PC-9 (cell line): ENCODE data around the gene PLEKHJ1. TPM values are rescaled to one million over a fixed set of nuclear protein-coding genes. Genes with fewer than 3 reads are reported as not detected.
A peak's percentile ranks its signal among the peaks of the same experiment; 100 is the strongest.

Experiments
- BruUV-seq: library from RNA; stranded (reverse); fragments of 400-500 nt; replicated peaks from 2 replicates; lab custom pipeline; 2021; lab: Mats Ljungman, UMichigan
- CTCF ChIA-PET: fragments of 300-600 bp; sonication (Branson Sonifier 250); formaldehyde crosslinking; loops from one replicate; lab custom pipeline; 2022; ENCODE audit warnings: antibody characterized with exemption; lab: Charles Lee
- POLR2A ChIA-PET: fragments of 300-600 bp; sonication (Branson Sonifier 250); formaldehyde crosslinking; loops from one replicate; lab custom pipeline; 2022; ENCODE audit warnings: antibody characterized with exemption; ENCODE audit not compliant: unreplicated experiment; lab: Charles Lee
- DNase-seq, 2 experiments: peaks; one replicate each; pipeline versions ENCODE4 v3.0.0 to v3.0.0-alpha.2; 2015 to 2022; ENCODE audit warnings: mixed read lengths in 1 of 2
- H2AFZ ChIP-seq: fragments of 200-600 bp; sonication (generic); 2 replicates; pipeline ENCODE4 v1.8.1; 2017; ENCODE audit warnings: antibody characterized with exemption
- H3F3A ChIP-seq: fragments of 200-600 bp; sonication (generic); 2 replicates; pipeline ENCODE4 v1.8.1; 2017; ENCODE audit warnings: antibody characterized with exemption, mild to moderate bottlenecking, low read depth; ENCODE audit not compliant: insufficient read depth
- H3K27ac ChIP-seq: fragments of 200-600 bp; sonication (generic); 2 replicates; pipeline ENCODE4 v1.6.1; 2016; ENCODE audit warnings: mixed run types
- H3K27me3 ChIP-seq: fragments of 200-600 bp; sonication (generic); 2 replicates; pipeline ENCODE4 v1.6.1; 2016; ENCODE audit warnings: low read depth, mixed run types; ENCODE audit not compliant: insufficient read depth
- H3K36me3 ChIP-seq: fragments of 200-600 bp; sonication (generic); 2 replicates; pipeline ENCODE4 v1.6.1; 2016; ENCODE audit warnings: low read depth, mixed run types
- H3K4me1 ChIP-seq: fragments of 200-600 bp; sonication (generic); replicated peaks from 2 replicates; pipeline ENCODE4 v1.6.1; 2016; ENCODE audit warnings: mixed run types; ENCODE audit not compliant: insufficient read depth
- H3K4me2 ChIP-seq: fragments of 200-600 bp; sonication (generic); 2 replicates; pipeline ENCODE4 v1.6.1; 2017; ENCODE audit warnings: mixed run types
- H3K4me3 ChIP-seq: fragments of 200-600 bp; sonication (generic); 2 replicates; pipeline ENCODE4 v1.6.1; 2016; ENCODE audit warnings: mixed run types
- H3K79me2 ChIP-seq: fragments of 200-600 bp; sonication (generic); 2 replicates; pipeline ENCODE4 v1.6.1; 2017; ENCODE audit warnings: low read depth, mixed run types
- H3K9me2 ChIP-seq: fragments of 200-600 bp; sonication (generic); 2 replicates; pipeline ENCODE4 v1.8.1; 2017; ENCODE audit warnings: mild to moderate bottlenecking; ENCODE audit not compliant: insufficient read depth
- H3K9me3 ChIP-seq: fragments of 200-600 bp; sonication (generic); 2 replicates; pipeline ENCODE4 v1.8.1; 2016; ENCODE audit warnings: low read depth; ENCODE audit not compliant: insufficient read depth
- H4K20me1 ChIP-seq: fragments of 200-600 bp; sonication (generic); 2 replicates; pipeline ENCODE4 v1.8.1; 2017; ENCODE audit not compliant: insufficient read depth
- EZH2 ChIP-seq: fragments of 200-600 bp; sonication (generic); IDR thresholded peaks from 2 replicates; pipeline ENCODE4 v1.8.0; 2017; ENCODE audit warnings: antibody characterized with exemption, low read depth
- intact Hi-C: fragments of 100-400 bp; cut with micrococcal nuclease; formaldehyde crosslinking; loops from one replicate; pipeline ENCODE4 v1.10.0; 2022; ENCODE audit not compliant: unreplicated experiment
- total RNA-seq: library from RNA; stranded (reverse); gene quantifications from 2 replicates; pipeline ENCODE4 v1.2.3, GENCODE V29; 2021
- TF ChIP-seq, protein P1 (sequence below): fragments of 200-600 bp; sonication (generic); conservative IDR thresholded peaks from 2 replicates; pipeline ENCODE4 v1.6.1; 2017; ENCODE audit warnings: mixed run types, antibody characterized with exemption, mild to moderate bottlenecking, moderate library complexity

PLEKHJ1 gene
- total RNA-seq, 1 experiment from 2014 or later = 38.6 TPM

GRCh38 chr19:2212861-2213711, 23.0 kb downstream of the PLEKHJ1 start:
- no peak overlapping the region for H2AFZ ChIP-seq
- H4K20me1 ChIP-seq = no peaks in the 10 kb centered on the region
- no peaks in the 10 kb centered on the region for H3K79me2 ChIP-seq
- no peak overlapping the region for H3K27ac ChIP-seq
- no peaks in the 10 kb centered on the region for H3K9me2 ChIP-seq
- BruUV-seq = no TSS peak
- intact Hi-C loops = loop anchor here (2.0 kb wide), 1 partner anchor 56 kb away; no protein-coding TSS in a partner anchor
- H3F3A ChIP-seq = no peaks in the 10 kb centered on the region
- H3K36me3 ChIP-seq = no peaks in the 10 kb centered on the region
- no peak for TF ChIP-seq EZH2
- TF ChIP-seq, protein P1, sequence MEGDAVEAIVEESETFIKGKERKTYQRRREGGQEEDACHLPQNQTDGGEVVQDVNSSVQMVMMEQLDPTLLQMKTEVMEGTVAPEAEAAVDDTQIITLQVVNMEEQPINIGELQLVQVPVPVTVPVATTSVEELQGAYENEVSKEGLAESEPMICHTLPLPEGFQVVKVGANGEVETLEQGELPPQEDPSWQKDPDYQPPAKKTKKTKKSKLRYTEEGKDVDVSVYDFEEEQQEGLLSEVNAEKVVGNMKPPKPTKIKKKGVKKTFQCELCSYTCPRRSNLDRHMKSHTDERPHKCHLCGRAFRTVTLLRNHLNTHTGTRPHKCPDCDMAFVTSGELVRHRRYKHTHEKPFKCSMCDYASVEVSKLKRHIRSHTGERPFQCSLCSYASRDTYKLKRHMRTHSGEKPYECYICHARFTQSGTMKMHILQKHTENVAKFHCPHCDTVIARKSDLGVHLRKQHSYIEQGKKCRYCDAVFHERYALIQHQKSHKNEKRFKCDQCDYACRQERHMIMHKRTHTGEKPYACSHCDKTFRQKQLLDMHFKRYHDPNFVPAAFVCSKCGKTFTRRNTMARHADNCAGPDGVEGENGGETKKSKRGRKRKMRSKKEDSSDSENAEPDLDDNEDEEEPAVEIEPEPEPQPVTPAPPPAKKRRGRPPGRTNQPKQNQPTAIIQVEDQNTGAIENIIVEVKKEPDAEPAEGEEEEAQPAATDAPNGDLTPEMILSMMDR = no peak
- H3K9me3 ChIP-seq = no peaks in the 10 kb centered on the region
- CTCF ChIA-PET = no interaction called here
- POLR2A ChIA-PET = interaction anchor here (0.6 to 0.7 kb wide), 2 partner anchors 189 to 688 kb away, joined by 3 to 4 read pairs; partner anchors contain the start of gene ZNF57
- H3K4me2 ChIP-seq = no peak overlapping the region
- H3K27me3 ChIP-seq = no peaks in the 10 kb centered on the region
- no peak overlapping the region for H3K4me3 ChIP-seq
- H3K4me1 ChIP-seq = no peaks in the 10 kb centered on the region
- DNase-seq = peak in 1 of 2 experiments; percentile 40

DNA sequence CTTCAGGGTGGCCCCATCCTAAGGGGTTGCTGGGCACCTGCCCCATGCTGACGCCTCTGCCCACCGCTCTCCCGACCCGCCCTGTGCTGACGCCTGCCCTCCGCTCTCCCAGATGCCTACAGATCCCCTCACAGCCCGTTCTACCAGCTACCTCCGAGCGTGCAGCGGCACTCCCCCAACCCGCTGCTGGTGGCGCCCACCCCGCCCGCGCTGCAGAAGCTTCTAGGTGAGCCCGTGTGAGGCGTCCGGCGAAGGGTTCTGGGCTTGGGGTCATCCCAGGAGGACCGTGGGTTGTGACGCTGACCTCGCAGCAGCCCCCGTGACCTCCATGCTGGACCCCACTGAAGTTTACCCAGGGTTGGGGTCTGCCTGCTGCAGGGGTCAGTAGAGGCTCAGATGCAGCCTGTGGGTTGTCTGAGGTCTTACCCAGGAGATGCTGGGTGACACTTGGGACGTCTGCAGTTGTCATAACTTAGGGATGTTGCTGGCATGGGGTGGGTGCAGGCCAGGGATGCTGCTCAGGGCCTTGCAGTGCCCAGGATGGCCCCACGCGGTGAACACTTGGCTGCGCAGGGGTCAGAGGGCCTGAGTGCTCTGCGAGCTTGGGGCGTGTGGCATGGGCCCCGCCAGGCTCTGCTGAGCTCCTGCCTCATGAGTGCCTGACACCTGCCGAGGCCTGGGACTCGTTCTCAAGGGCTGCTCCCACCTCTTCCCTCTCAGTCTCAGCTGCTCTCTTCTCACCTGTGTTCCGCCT, 25.0 kb downstream of the PLEKHJ1 start:
- Histone ChIP-seq H2AFZ (no peak overlapping the region), H3K79me2 (no peaks in the 10 kb centered on the region), H3K4me2 (no peak overlapping the region), H3K9me2 (no peaks in the 10 kb centered on the region), H3K27me3 (no peaks in the 10 kb centered on the region), H4K20me1 (no peaks in the 10 kb centered on the region), H3F3A (no peaks in the 10 kb centered on the region), H3K4me3 (no peak overlapping the region), H3K27ac (no peak overlapping the region), H3K4me1 (no peaks in the 10 kb centered on the region), H3K9me3 (no peaks in the 10 kb centered on the region), H3K36me3 (no peaks in the 10 kb centered on the region)
- DNase-seq = no peak
- BruUV-seq = no TSS peak
- TF ChIP-seq EZH2 = no peak
- TF ChIP-seq, protein P1 = no peak
- ChIA-PET POLR2A (no interaction called here), CTCF (no interaction called here)
- intact Hi-C loops = no loop called here

GRCh38 chr19:2210206-2210605, 25.9 kb downstream of the PLEKHJ1 start:
- Histone ChIP-seq H3K4me2 (no peak overlapping the region), H3K36me3 (no peaks in the 10 kb centered on the region), H3K4me3 (no peak overlapping the region), H3K9me2 (no peaks in the 10 kb centered on the region), H3K27ac (no peak overlapping the region), H3F3A (no peaks in the 10 kb centered on the region), H3K4me1 (no peaks in the 10 kb centered on the region), H4K20me1 (no peaks in the 10 kb centered on the region), H3K79me2 (no peaks in the 10 kb centered on the region), H3K27me3 (no peaks in the 10 kb centered on the region), H2AFZ (no peak overlapping the region), H3K9me3 (no peaks in the 10 kb centered on the region)
- intact Hi-C loops = no loop called here
- DNase-seq = no peak
- TF ChIP-seq, protein P1 = no peak
- TF ChIP-seq EZH2 = no peak
- CTCF ChIA-PET = no interaction called here
- POLR2A ChIA-PET = no interaction called here
- BruUV-seq = no TSS peak
